Measurements from ENCODE around the gene TFDP2. TPM values are rescaled to one million over a fixed set of nuclear protein-coding genes. Genes with fewer than 3 reads are reported as not detected.

The TFDP2 gene
- total RNA-seq, 1 experiment from 2014 or later = 45.6 TPM

DNA sequence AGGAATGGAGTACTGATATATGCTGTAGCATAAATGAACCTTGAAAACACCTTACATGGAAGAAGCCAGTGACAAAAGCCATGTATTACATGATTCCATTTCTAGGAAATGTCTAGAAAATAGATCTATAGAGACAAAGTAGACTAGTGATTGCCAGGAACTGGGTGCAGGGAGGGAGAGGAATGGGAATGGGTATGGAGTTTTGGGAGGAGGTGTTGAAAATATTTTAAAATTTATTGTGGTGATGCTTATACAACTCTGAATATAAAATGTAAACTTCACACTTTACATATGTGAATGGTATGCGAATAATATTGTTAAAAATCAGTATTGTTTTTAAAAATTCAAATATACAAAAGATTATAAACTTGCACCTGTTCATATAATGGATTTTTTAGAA lies 250.4 kb downstream of the TFDP2 start:
- no peaks in the 10 kb centered on the region for H3K27me3 ChIP-seq (ENCODE audit: low read length)
- peaks cover 6% of the 10 kb centered on the region; the same call in 1 of the 2 replicates for H3K4me1 ChIP-seq (ENCODE audit: low read length)
- no peak overlapping the region for H3K4me3 ChIP-seq (ENCODE audit: low read length)
- no peak overlapping the region for H3K4me2 ChIP-seq (ENCODE audit: low read depth, low read length, poor library complexity, severe bottlenecking)
- peaks cover 58% of the 10 kb centered on the region for H3K36me3 ChIP-seq (ENCODE audit: insufficient read depth, low read length)
- H3K79me2 ChIP-seq (ENCODE audit: low read length) = peaks cover 97% of the 10 kb centered on the region
- no peaks in the 10 kb centered on the region for H3K9me2 ChIP-seq (replicated peaks; ENCODE audit: insufficient read depth, low read length)
- H4K20me1 ChIP-seq (ENCODE audit: insufficient read depth, low read depth, low read length) = peaks cover 4% of the 10 kb centered on the region; the same call in 1 of the 2 replicates
- no peak overlapping the region for H3K27ac ChIP-seq (ENCODE audit: low read length)
- H2AFZ ChIP-seq (ENCODE audit: low read length) = no peak overlapping the region
- H3K9ac ChIP-seq (ENCODE audit: low read length) = no peak overlapping the region
- peaks cover 4% of the 10 kb centered on the region; the same call in 1 of the 2 replicates for H3K9me3 ChIP-seq (ENCODE audit: low read length)
- DNase-seq = no peak

DNA sequence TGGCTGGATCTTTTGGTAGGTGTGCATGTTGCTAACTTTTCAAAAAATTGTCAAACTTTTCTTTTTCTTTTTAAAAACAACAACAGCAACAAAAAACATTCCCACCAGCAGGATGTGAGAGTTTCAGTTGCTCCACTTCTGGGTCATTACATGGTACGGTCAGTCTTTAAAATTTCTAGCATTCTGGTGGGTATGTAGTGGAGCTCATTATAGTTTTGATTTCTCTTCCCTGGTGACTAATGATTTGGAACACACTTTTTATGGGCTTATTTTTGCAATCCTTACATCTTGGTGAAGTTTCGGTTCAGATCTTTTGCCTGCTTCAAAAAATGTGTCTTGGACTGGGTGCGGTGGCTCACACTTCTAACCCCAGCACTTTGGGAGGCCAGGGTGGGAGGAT lies 253.6 kb downstream of the TFDP2 start:
- Histone ChIP-seq H3K79me2 (ENCODE audit: low read length) (peaks cover 98% of the 10 kb centered on the region), H3K9me2 (replicated peaks; ENCODE audit: insufficient read depth, low read length) (no peaks in the 10 kb centered on the region), H3K27me3 (ENCODE audit: low read length) (no peaks in the 10 kb centered on the region), H2AFZ (ENCODE audit: low read length) (no peak overlapping the region), H4K20me1 (ENCODE audit: insufficient read depth, low read depth, low read length) (peaks cover 7% of the 10 kb centered on the region; the same call in 1 of the 2 replicates), H3K27ac (ENCODE audit: low read length) (no peak overlapping the region), H3K4me2 (ENCODE audit: low read depth, low read length, poor library complexity, severe bottlenecking) (no peak overlapping the region), H3K4me3 (ENCODE audit: low read length) (no peak overlapping the region), H3K9ac (ENCODE audit: low read length) (no peak overlapping the region), H3K36me3 (ENCODE audit: insufficient read depth, low read length) (peaks cover 66% of the 10 kb centered on the region), H3K4me1 (ENCODE audit: low read length) (no peaks in the 10 kb centered on the region), H3K9me3 (ENCODE audit: low read length) (peaks cover 4% of the 10 kb centered on the region; the same call in 1 of the 2 replicates)
- DNase-seq = no peak

DNA sequence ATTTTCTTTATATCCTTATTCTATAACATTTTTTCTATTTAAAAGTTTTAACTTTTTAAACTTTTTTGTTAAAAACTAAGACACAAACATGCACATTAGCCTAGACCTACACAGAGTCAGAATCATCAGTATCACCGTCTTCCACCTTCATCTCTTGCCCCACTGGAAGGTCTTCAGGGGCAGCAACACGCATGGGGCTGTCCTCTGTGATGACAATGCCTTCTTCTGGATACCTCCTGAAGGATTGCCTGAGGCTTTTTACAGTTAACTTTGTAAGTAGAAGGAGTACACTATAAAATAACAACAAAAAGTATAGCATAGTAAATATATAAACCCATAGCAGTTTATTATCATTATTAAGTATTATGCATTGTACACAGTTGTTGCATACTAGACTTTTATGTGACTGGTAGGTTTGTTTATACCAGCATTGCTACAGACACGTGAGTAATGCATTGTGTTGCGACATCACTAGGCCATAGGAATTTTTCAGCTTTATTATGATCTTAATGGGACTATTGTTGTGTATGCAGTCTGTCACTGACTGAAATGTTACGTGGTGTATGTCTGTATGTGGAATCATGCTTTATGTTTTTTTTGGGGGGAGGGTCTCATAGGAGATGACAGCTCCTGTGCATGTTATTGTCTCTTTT lies 254.7 kb downstream of the TFDP2 start:
- Histone ChIP-seq H3K4me3 (ENCODE audit: low read length) (no peak overlapping the region), H3K9ac (ENCODE audit: low read length) (no peak overlapping the region), H3K27ac (ENCODE audit: low read length) (no peak overlapping the region), H3K9me2 (replicated peaks; ENCODE audit: insufficient read depth, low read length) (no peaks in the 10 kb centered on the region), H3K79me2 (ENCODE audit: low read length) (peaks cover 98% of the 10 kb centered on the region), H2AFZ (ENCODE audit: low read length) (no peak overlapping the region), H3K9me3 (ENCODE audit: low read length) (peaks cover 4% of the 10 kb centered on the region; the same call in 1 of the 2 replicates), H3K4me2 (ENCODE audit: low read depth, low read length, poor library complexity, severe bottlenecking) (no peak overlapping the region), H4K20me1 (ENCODE audit: insufficient read depth, low read depth, low read length) (peaks cover 7% of the 10 kb centered on the region; the same call in 1 of the 2 replicates), H3K27me3 (ENCODE audit: low read length) (no peaks in the 10 kb centered on the region), H3K4me1 (ENCODE audit: low read length) (no peaks in the 10 kb centered on the region), H3K36me3 (ENCODE audit: insufficient read depth, low read length) (peaks cover 59% of the 10 kb centered on the region)
- no peak for DNase-seq

Small RNA genes lying within 50 kb of the gene (small RNA-seq; reads per million reads assigned to genes)
- not detected for gene RNU6-425P
- gene RNU6-509P = not detected

Other genes starting within 250 kb of the TFDP2 start
- 10.2 and 27.4 TPM in 2 replicates for gene GK5, start 76.0 kb upstream of the TFDP2 start, total RNA-seq (2014; rRNA removed; shearing (Covaris generic); ENCODE audit: low replicate concordance)

Data from Karpas-422 (cell line).